DND-41 (cell line): ENCODE results near the gene DDC.

Source experiments
- EZH2 ChIP-seq: IDR thresholded peaks from 3 replicates; pipeline ENCODE4 v1.6.1; 2012; ENCODE audit warnings: borderline replicate concordance, low read depth, mild to moderate bottlenecking, moderate library complexity, low read length, inconsistent platforms; ENCODE audit not compliant: severe bottlenecking
- TF ChIP-seq, protein P1 (sequence below): IDR thresholded peaks from 2 replicates; pipeline ENCODE4 v1.5.1; 2012; ENCODE audit warnings: borderline replicate concordance, low read length, moderate library complexity, mild to moderate bottlenecking; ENCODE audit not compliant: poor library complexity, severe bottlenecking; ENCODE audit errors: extremely low read depth

- TF ChIP-seq EZH2, result no peak
- TF ChIP-seq, protein P1, sequence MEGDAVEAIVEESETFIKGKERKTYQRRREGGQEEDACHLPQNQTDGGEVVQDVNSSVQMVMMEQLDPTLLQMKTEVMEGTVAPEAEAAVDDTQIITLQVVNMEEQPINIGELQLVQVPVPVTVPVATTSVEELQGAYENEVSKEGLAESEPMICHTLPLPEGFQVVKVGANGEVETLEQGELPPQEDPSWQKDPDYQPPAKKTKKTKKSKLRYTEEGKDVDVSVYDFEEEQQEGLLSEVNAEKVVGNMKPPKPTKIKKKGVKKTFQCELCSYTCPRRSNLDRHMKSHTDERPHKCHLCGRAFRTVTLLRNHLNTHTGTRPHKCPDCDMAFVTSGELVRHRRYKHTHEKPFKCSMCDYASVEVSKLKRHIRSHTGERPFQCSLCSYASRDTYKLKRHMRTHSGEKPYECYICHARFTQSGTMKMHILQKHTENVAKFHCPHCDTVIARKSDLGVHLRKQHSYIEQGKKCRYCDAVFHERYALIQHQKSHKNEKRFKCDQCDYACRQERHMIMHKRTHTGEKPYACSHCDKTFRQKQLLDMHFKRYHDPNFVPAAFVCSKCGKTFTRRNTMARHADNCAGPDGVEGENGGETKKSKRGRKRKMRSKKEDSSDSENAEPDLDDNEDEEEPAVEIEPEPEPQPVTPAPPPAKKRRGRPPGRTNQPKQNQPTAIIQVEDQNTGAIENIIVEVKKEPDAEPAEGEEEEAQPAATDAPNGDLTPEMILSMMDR, result no peak
Measured at GRCh38 chr7:50412973-50413372, 152.2 kb downstream of the DDC start.
